LNCaP clone FGC (cell line): Measurements from ENCODE around the gene LIPT2.

ENCODE experiments used
- DNase-seq: peaks from one replicate; pipeline ENCODE4 v3.0.0-alpha.2; 2011; ENCODE audit warnings: low read depth
- H3K4me3 ChIP-seq: 2 replicates; pipeline ENCODE4 v1.5.1; 2011; ENCODE audit warnings: mild to moderate bottlenecking, low read depth, low read length, control low read depth
- TF ChIP-seq, protein P1 (sequence below): IDR thresholded peaks from 2 replicates; pipeline ENCODE4 v1.5.1; 2012; ENCODE audit warnings: mild to moderate bottlenecking; ENCODE audit not compliant: control insufficient read depth, insufficient read depth; ENCODE audit errors: extremely low read depth

LIPT2 gene

DNA sequence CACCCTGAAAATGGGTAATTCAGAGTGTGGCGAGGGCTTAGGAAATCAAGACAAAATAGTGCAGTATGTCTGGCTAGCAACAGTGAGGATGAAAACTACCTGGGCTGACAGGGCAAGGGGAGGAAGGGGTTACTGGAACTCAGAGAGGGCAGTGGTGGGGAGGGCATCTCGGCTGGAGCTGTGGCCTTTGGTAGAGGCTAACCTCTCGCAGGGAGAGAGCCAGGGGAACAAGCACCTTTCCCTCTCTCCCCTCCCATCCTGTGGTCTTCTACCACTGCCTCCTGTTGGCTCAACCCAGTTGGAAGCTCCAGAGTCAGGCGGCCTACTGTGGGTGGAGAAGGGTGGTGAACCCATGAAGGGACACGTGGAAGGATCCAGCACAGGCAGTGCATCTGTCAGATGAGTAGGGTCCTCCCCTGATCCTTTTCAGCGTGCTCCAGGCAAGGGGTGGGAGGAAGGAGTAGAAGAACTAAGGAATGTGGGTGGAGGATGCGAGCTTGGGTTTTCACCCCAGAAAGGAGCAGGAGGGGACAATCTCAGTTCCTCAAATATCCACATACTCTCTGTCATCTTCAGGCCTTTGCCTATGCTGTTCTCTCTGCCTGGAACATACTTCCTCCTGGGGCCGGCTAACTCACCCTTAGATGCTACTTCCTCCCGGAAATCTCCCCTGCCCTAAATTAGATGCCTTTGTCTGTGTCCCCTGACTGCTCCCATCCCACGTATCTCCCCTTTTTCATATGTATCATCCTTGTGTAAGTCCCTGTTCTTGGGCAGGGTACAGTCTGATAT, 19.9 kb downstream of the LIPT2 start:
- DNase-seq, result no peak
- TF ChIP-seq, protein P1, sequence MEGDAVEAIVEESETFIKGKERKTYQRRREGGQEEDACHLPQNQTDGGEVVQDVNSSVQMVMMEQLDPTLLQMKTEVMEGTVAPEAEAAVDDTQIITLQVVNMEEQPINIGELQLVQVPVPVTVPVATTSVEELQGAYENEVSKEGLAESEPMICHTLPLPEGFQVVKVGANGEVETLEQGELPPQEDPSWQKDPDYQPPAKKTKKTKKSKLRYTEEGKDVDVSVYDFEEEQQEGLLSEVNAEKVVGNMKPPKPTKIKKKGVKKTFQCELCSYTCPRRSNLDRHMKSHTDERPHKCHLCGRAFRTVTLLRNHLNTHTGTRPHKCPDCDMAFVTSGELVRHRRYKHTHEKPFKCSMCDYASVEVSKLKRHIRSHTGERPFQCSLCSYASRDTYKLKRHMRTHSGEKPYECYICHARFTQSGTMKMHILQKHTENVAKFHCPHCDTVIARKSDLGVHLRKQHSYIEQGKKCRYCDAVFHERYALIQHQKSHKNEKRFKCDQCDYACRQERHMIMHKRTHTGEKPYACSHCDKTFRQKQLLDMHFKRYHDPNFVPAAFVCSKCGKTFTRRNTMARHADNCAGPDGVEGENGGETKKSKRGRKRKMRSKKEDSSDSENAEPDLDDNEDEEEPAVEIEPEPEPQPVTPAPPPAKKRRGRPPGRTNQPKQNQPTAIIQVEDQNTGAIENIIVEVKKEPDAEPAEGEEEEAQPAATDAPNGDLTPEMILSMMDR, result no peak
- H3K4me3 ChIP-seq, result no peak overlapping the region

DNA sequence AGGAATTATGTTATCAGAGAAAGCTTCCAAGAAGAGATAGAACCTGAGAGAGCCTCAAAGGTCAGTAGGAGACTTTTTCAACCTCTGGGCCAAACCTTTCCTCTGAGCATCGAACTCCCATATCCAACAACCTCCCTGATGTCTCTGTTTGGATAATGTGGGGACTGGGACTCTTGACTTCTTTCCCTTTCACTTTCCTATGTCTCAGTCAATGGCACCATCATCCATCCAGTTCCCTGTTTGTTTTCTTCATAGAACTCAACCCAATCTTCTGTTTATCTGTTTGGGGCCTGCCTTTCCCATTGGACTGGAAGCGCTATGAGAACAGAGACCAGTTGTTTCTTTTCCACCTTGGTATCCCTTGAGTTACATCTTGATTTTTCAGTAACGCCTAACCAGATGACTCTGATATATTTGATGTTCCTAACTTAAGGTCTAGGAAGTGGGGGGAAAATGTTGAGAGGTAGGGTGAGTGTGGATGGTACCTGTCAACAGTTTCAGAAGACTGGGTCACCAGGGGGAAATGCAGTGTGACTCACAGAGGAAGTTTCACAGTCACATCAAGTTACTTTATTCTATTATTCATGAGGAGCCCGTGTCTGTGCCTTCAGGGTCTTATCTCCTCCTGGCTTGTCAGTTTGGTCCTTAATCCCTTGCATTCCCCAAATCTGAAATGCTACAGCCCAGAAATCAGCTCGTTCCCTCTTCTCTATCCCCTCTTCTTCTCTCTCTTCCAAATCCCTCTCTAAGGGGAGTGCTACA, 21.7 kb downstream of the LIPT2 start:
- H3K4me3 ChIP-seq, result no peak overlapping the region
- TF ChIP-seq, protein P1, result no peak
- DNase-seq, result no peak

- TF ChIP-seq, protein P1, result no peak
- no peak for DNase-seq
- H3K4me3 ChIP-seq, result no peak overlapping the region
These were observed 22.5 kb downstream of the LIPT2 start for GRCh38 chr11:74471037-74471436.

GRCh38 chr11:74470526-74470925, 23.0 kb downstream of the LIPT2 start:
- H3K4me3 ChIP-seq, result no peak overlapping the region
- TF ChIP-seq, protein P1, result no peak
- DNase-seq, result no peak

- TF ChIP-seq, protein P1, result no peak
- DNase-seq, result no peak
- no peak overlapping the region for H3K4me3 ChIP-seq
These were observed 24.6 kb downstream of the LIPT2 start for GRCh38 chr11:74468936-74469335.

- TF ChIP-seq, protein P1, result no peak
- H3K4me3 ChIP-seq, result no peak overlapping the region
- no peak for DNase-seq
These were observed 25.0 kb downstream of the LIPT2 start for GRCh38 chr11:74468521-74468920.
